CD14-positive monocyte (primary cell): Measurements from ENCODE around the gene CAPN13. TPM values are rescaled to one million over a fixed set of nuclear protein-coding genes. Genes with fewer than 3 reads are reported as not detected.

Experiments used
- DNase-seq, 3 donors: peaks; one replicate each; pipeline ENCODE4 v3.0.0-alpha.2; 2011 to 2022
- H2AFZ ChIP-seq: 2 replicates; pipeline ENCODE4 v1.6.0; 2012; ENCODE audit warnings: mild to moderate bottlenecking, low read depth, low read length, inconsistent platforms; ENCODE audit not compliant: insufficient read depth, poor library complexity, severe bottlenecking
- H3K27ac ChIP-seq, 2 donors: 1 replicate in 1 of 2; 2 replicates in 1 of 2; pipeline ENCODE4 v1.5.1; 2012 to 2013; ENCODE audit warnings: low read length in 2 of 2, control low read depth in 1 of 2, inconsistent platforms in 1 of 2, low read depth in 1 of 2, mild to moderate bottlenecking in 1 of 2
- H3K27me3 ChIP-seq, 2 donors: one replicate each; pipeline versions ENCODE4 v1.6.0 to v1.6.1; 2011 to 2013; ENCODE audit warnings: low read length in 2 of 2; ENCODE audit not compliant: control insufficient read depth in 2 of 2, insufficient read depth in 2 of 2
- H3K36me3 ChIP-seq, 2 donors: replicated peaks in 1 of 2; 1 replicate in 1 of 2; 2 replicates in 1 of 2; pipeline versions ENCODE4 v1.5.1 to v1.6.1; 2012 to 2013; ENCODE audit warnings: low read length in 2 of 2, control low read depth in 1 of 2, inconsistent platforms in 1 of 2, mild to moderate bottlenecking in 1 of 2; ENCODE audit not compliant: insufficient read depth in 2 of 2, control insufficient read depth in 1 of 2
- H3K4me1 ChIP-seq, 2 donors: 1 replicate in 1 of 2; 2 replicates in 1 of 2; pipeline versions ENCODE4 v1.5.1 to v1.6.1; 2012 to 2013; ENCODE audit warnings: low read length in 2 of 2, control low read depth in 1 of 2, inconsistent platforms in 1 of 2, mild to moderate bottlenecking in 1 of 2, moderate library complexity in 1 of 2; ENCODE audit not compliant: insufficient read depth in 2 of 2, control insufficient read depth in 1 of 2
- H3K4me2 ChIP-seq: replicated peaks from 2 replicates; pipeline ENCODE3; 2012; ENCODE audit warnings: low read length, moderate library complexity, mild to moderate bottlenecking; ENCODE audit not compliant: poor library complexity, severe bottlenecking; ENCODE audit errors: extremely low read depth
- H3K4me3 ChIP-seq, 3 experiments: fragments of 200-600 bp in 1 of 3; sonication (generic) in 1 of 3; replicated peaks in 1 of 3; 1 replicate in 2 of 3; 2 replicates in 1 of 3; pipeline ENCODE4 v1.5.1; 2011 to 2013; ENCODE audit warnings: low read length in 3 of 3, mild to moderate bottlenecking in 3 of 3, control low read depth in 2 of 3, low read depth in 2 of 3, inconsistent platforms in 1 of 3, moderate library complexity in 1 of 3
- H3K79me2 ChIP-seq: 2 replicates; pipeline ENCODE4 v1.6.0; 2012; ENCODE audit warnings: mild to moderate bottlenecking, control low read depth, inconsistent platforms, low read length, moderate library complexity; ENCODE audit not compliant: insufficient read depth
- H3K9ac ChIP-seq: 2 replicates; pipeline ENCODE4 v1.6.0; 2017; ENCODE audit warnings: low read length, mild to moderate bottlenecking; ENCODE audit not compliant: insufficient read depth, poor library complexity, severe bottlenecking
- H3K9me3 ChIP-seq, 2 donors: replicated peaks in 1 of 2; 1 replicate in 1 of 2; 2 replicates in 1 of 2; pipeline versions ENCODE4 v1.5.1 to v1.6.1; 2012 to 2013; ENCODE audit warnings: low read length in 2 of 2, control low read depth in 1 of 2; ENCODE audit not compliant: control insufficient read depth in 1 of 2, insufficient read depth in 1 of 2
- H4K20me1 ChIP-seq: 2 replicates; pipeline ENCODE4 v1.6.0; 2012; ENCODE audit warnings: mild to moderate bottlenecking, low read length, control low read depth, moderate library complexity; ENCODE audit not compliant: insufficient read depth
- H3K27ac Mint-ChIP-seq, 7 donors: one replicate each; pipeline ENCODE4 v1.8.0; 2020; ENCODE audit warnings: mild to moderate bottlenecking in 7 of 7, mixed read lengths in 7 of 7, moderate library complexity in 6 of 7, inconsistent platforms in 2 of 7
- H3K27me3 Mint-ChIP-seq, 3 donors: one replicate each; pipeline ENCODE4 v1.8.0; 2021 to 2022; ENCODE audit warnings: low read depth in 3 of 3, mild to moderate bottlenecking in 3 of 3, mixed read lengths in 3 of 3, moderate library complexity in 3 of 3, inconsistent platforms in 1 of 3
- H3K36me3 Mint-ChIP-seq, 2 donors: one replicate each; pipeline ENCODE4 v1.8.0; 2020; ENCODE audit warnings: mixed read lengths in 2 of 2, inconsistent platforms in 1 of 2, mild to moderate bottlenecking in 1 of 2
- H3K4me1 Mint-ChIP-seq: one replicate; pipeline ENCODE4 v1.8.0; 2020; ENCODE audit warnings: mild to moderate bottlenecking, mixed read lengths
- H3K4me3 Mint-ChIP-seq, 2 donors: one replicate each; pipeline ENCODE4 v1.8.0; 2020; ENCODE audit warnings: mild to moderate bottlenecking in 2 of 2, mixed read lengths in 2 of 2, moderate library complexity in 1 of 2
- H3K9me3 Mint-ChIP-seq, 7 donors: one replicate each; pipeline ENCODE4 v1.8.0; 2020 to 2022; ENCODE audit warnings: mixed read lengths in 7 of 7, mild to moderate bottlenecking in 6 of 7, moderate library complexity in 6 of 7, inconsistent platforms in 2 of 7
- CTCF ChIP-seq: fragments of 200-600 bp; IDR thresholded peaks from one replicate; pipeline ENCODE4 v1.8.0; 2022; ENCODE audit warnings: antibody characterized with exemption, mild to moderate bottlenecking
- WGBS: methylation state at CpG from one replicate; pipeline ENCODE4 v1.1.5; 2013; ENCODE audit warnings: missing lambda C conversion rate; ENCODE audit not compliant: insufficient coverage; 5-methylcytosine and 5-hydroxymethylcytosine counted together
- intact Hi-C, 2 donors: fragments of 100-400 bp; cut with micrococcal nuclease; formaldehyde crosslinking; loops; one replicate each; pipeline versions ENCODE4 v1.15.0 to v1.15.1; 2023
- polyA plus RNA-seq, 3 donors: library from polyadenylated mRNA; depleted of rRNA in 1 of 3; unstranded in 2 of 3; stranded (reverse) in 1 of 3; fragments of 300-500 nt in 2 of 3; fragments of >200 nt in 1 of 3; fragmentation: Illumina TruSeq in 2 of 3; gene quantifications; 1 replicate in 2 of 3; 2 replicates in 1 of 3; pipeline ENCODE4 v1.2.3, GENCODE V29; 2012 to 2021

Gene CAPN13
- polyA plus RNA-seq, 3 donors = not detected

GRCh38 chr2:30798536-30798991 is 8.7 kb downstream of the CAPN13 start:
- Histone ChIP-seq H3K27ac (no peak overlapping the region), H3K27me3 (no peaks in the 10 kb centered on the region), H4K20me1 (no peaks in the 10 kb centered on the region), H3K4me1 (peaks cover 8 to 12% of the 10 kb centered on the region in 2 donors), H3K36me3 (no peaks in the 10 kb centered on the region), H3K4me3 (no peak overlapping the region), H2AFZ (peak overlapping the region; percentile 19), H3K79me2 (no peaks in the 10 kb centered on the region), H3K4me2 (no peak overlapping the region), H3K9ac (no peak overlapping the region), H3K9me3 (no peaks in the 10 kb centered on the region)
- peaks cover 11% of the 10 kb centered on the region for H3K4me1 Mint-ChIP-seq
- no peak overlapping the region for H3K4me3 Mint-ChIP-seq
- no peaks in the 10 kb centered on the region for H3K9me3 Mint-ChIP-seq
- peaks cover 0 to 6% (median 6%) of the 10 kb centered on the region in 3 donors for H3K27me3 Mint-ChIP-seq
- intact Hi-C loops = no loop called here
- no CpG with 5 or more reads among the region's 6 CpGs for WGBS
- H3K36me3 Mint-ChIP-seq = no peaks in the 10 kb centered on the region
- H3K27ac Mint-ChIP-seq = peak overlapping the region in 3 of 7 donors; percentile 15 to 58 (median 52)
- DNase-seq = peak in 2 of 3 donors; percentile 7 to 35
- no peak for TF ChIP-seq CTCF

GRCh38 chr2:30797381-30798015 is 9.7 kb downstream of the CAPN13 start:
- no peak overlapping the region for H3K9ac ChIP-seq
- Mint-ChIP-seq H3K27me3 (peaks cover 0 to 6% (median 6%) of the 10 kb centered on the region in 3 donors), H3K4me3 (no peak overlapping the region)

More at GRCh38 chr2:30797381-30798015, 9.7 kb downstream of the CAPN13 start:
- no peaks in the 10 kb centered on the region for H3K27me3 ChIP-seq
- Mint-ChIP-seq H3K27ac (peak overlapping the region in 1 of 7 donors; percentile 59), H3K36me3 (no peaks in the 10 kb centered on the region), H3K4me1 (peaks cover 16% of the 10 kb centered on the region), H3K9me3 (no peaks in the 10 kb centered on the region)
- no peak overlapping the region for H3K4me2 ChIP-seq
- intact Hi-C loops = no loop called here
- DNase-seq = no peak
- H2AFZ ChIP-seq = no peak overlapping the region
- no peak for TF ChIP-seq CTCF
- no peaks in the 10 kb centered on the region for H3K36me3 ChIP-seq
- WGBS = 92% methylated on average over 6 of the region's 8 CpGs
- no peak overlapping the region for H3K4me3 ChIP-seq
- H3K79me2 ChIP-seq = no peaks in the 10 kb centered on the region
- peaks cover 8 to 18% of the 10 kb centered on the region in 2 donors for H3K4me1 ChIP-seq
- H3K9me3 ChIP-seq = no peaks in the 10 kb centered on the region
- H3K27ac ChIP-seq = no peak overlapping the region
- H4K20me1 ChIP-seq = no peaks in the 10 kb centered on the region
